ENCODE measurements around the gene TMEM81.

TMEM81 gene

DNA sequence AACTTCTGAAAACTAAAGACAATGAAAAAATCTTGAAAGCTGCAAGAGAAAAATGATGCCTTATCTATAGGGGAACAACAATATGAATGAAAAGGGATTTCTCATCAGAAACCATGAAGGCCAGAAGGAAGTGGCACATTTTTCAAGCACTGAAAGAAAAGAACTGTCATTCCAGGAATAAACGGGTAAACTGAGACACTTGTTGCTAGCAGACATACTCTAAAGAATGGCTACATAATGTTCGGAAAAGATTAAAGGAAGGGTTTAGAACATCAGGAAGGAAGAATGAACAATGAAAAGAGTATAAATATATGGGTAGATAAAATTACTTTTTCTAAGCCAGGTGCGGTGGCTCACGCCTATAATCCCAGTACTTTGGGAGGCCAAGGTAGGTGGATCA lies 23.1 kb upstream of the TMEM81 start:
- no peaks in the 10 kb centered on the region for H3F3A ChIP-seq (ENCODE audit: insufficient read depth, low read length)
- H4K20me1 ChIP-seq (ENCODE audit: insufficient read depth, low read length) = no peaks in the 10 kb centered on the region
- no peaks in the 10 kb centered on the region for H3K9me2 ChIP-seq (ENCODE audit: low read depth, low read length)
- no peaks in the 10 kb centered on the region for H3K27me3 ChIP-seq (ENCODE audit: insufficient read depth, low read length)
- H3K4me3 ChIP-seq (ENCODE audit: low read depth, low read length, poor library complexity, severe bottlenecking) = no peak overlapping the region
- no peaks in the 10 kb centered on the region for H3K9me3 ChIP-seq (ENCODE audit: low read length)
- peaks cover 65% of the 10 kb centered on the region for H3K36me3 ChIP-seq (ENCODE audit: insufficient read depth, low read length)
- TF ChIP-seq EZH2 (IDR thresholded peaks at IDR 0.05; ENCODE audit: borderline replicate concordance, low read length) = no peak
- TF ChIP-seq, protein P1, sequence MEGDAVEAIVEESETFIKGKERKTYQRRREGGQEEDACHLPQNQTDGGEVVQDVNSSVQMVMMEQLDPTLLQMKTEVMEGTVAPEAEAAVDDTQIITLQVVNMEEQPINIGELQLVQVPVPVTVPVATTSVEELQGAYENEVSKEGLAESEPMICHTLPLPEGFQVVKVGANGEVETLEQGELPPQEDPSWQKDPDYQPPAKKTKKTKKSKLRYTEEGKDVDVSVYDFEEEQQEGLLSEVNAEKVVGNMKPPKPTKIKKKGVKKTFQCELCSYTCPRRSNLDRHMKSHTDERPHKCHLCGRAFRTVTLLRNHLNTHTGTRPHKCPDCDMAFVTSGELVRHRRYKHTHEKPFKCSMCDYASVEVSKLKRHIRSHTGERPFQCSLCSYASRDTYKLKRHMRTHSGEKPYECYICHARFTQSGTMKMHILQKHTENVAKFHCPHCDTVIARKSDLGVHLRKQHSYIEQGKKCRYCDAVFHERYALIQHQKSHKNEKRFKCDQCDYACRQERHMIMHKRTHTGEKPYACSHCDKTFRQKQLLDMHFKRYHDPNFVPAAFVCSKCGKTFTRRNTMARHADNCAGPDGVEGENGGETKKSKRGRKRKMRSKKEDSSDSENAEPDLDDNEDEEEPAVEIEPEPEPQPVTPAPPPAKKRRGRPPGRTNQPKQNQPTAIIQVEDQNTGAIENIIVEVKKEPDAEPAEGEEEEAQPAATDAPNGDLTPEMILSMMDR (IDR thresholded peaks at IDR 0.05; ENCODE audit: low read length) = no peak
- H3K4me2 ChIP-seq (ENCODE audit: low read length) = no peak overlapping the region
- H3K9ac ChIP-seq (ENCODE audit: low read length) = no peak overlapping the region
- H3K79me2 ChIP-seq (ENCODE audit: insufficient read depth, low read length) = no peaks in the 10 kb centered on the region
- H2AFZ ChIP-seq (ENCODE audit: low read length) = no peak overlapping the region
- H3K27ac ChIP-seq (ENCODE audit: low read depth, low read length, poor library complexity, severe bottlenecking) = no peak overlapping the region
- no peaks in the 10 kb centered on the region for H3K4me1 ChIP-seq (ENCODE audit: insufficient read depth, low read length, severe bottlenecking)

- TF ChIP-seq, protein P1 (IDR thresholded peaks at IDR 0.05; ENCODE audit: low read length) = no peak
- no peak for TF ChIP-seq EZH2 (IDR thresholded peaks at IDR 0.05; ENCODE audit: borderline replicate concordance, low read length)
- no peaks in the 10 kb centered on the region for H3K4me1 ChIP-seq (ENCODE audit: insufficient read depth, low read length, severe bottlenecking)
- H3K4me2 ChIP-seq (ENCODE audit: low read length) = no peak overlapping the region
- H2AFZ ChIP-seq (ENCODE audit: low read length) = no peak overlapping the region
- no peak overlapping the region for H3K4me3 ChIP-seq (ENCODE audit: low read depth, low read length, poor library complexity, severe bottlenecking)
- peaks cover 94% of the 10 kb centered on the region for H3K36me3 ChIP-seq (ENCODE audit: insufficient read depth, low read length)
- no peaks in the 10 kb centered on the region for H3K9me3 ChIP-seq (ENCODE audit: low read length)
- H3K27ac ChIP-seq (ENCODE audit: low read depth, low read length, poor library complexity, severe bottlenecking) = no peak overlapping the region
- H3F3A ChIP-seq (ENCODE audit: insufficient read depth, low read length) = no peaks in the 10 kb centered on the region
- no peak overlapping the region for H3K9ac ChIP-seq (ENCODE audit: low read length)
- H4K20me1 ChIP-seq (ENCODE audit: insufficient read depth, low read length) = no peaks in the 10 kb centered on the region
- no peaks in the 10 kb centered on the region for H3K27me3 ChIP-seq (ENCODE audit: insufficient read depth, low read length)
- no peaks in the 10 kb centered on the region for H3K79me2 ChIP-seq (ENCODE audit: insufficient read depth, low read length)
- no peaks in the 10 kb centered on the region for H3K9me2 ChIP-seq (ENCODE audit: low read depth, low read length)
These were observed 18.1 kb upstream of the TMEM81 start for GRCh38 chr1:205102404-205102803.

- no peaks in the 10 kb centered on the region for H3K9me2 ChIP-seq (ENCODE audit: low read depth, low read length)
- peaks cover 94% of the 10 kb centered on the region for H3K36me3 ChIP-seq (ENCODE audit: insufficient read depth, low read length)
- H3K9ac ChIP-seq (ENCODE audit: low read length) = no peak overlapping the region
- H3F3A ChIP-seq (ENCODE audit: insufficient read depth, low read length) = no peaks in the 10 kb centered on the region
- no peaks in the 10 kb centered on the region for H3K4me1 ChIP-seq (ENCODE audit: insufficient read depth, low read length, severe bottlenecking)
- H4K20me1 ChIP-seq (ENCODE audit: insufficient read depth, low read length) = no peaks in the 10 kb centered on the region
- no peak overlapping the region for H3K4me2 ChIP-seq (ENCODE audit: low read length)
- H3K4me3 ChIP-seq (ENCODE audit: low read depth, low read length, poor library complexity, severe bottlenecking) = no peak overlapping the region
- H2AFZ ChIP-seq (ENCODE audit: low read length) = no peak overlapping the region
- no peak overlapping the region for H3K27ac ChIP-seq (ENCODE audit: low read depth, low read length, poor library complexity, severe bottlenecking)
- H3K79me2 ChIP-seq (ENCODE audit: insufficient read depth, low read length) = no peaks in the 10 kb centered on the region
- H3K9me3 ChIP-seq (ENCODE audit: low read length) = no peaks in the 10 kb centered on the region
- H3K27me3 ChIP-seq (ENCODE audit: insufficient read depth, low read length) = no peaks in the 10 kb centered on the region
- TF ChIP-seq EZH2 (IDR thresholded peaks at IDR 0.05; ENCODE audit: borderline replicate concordance, low read length) = no peak
- TF ChIP-seq, protein P1 (IDR thresholded peaks at IDR 0.05; ENCODE audit: low read length) = no peak
These were observed 14.0 kb upstream of the TMEM81 start for GRCh38 chr1:205098242-205098641.

All from OCI-LY1 (cell line).